SU-DHL-6 (cell line): ENCODE data around the gene CHST14.

Experiments
- H2AFZ ChIP-seq: fragments of 200-600 bp; sonication (generic); 2 replicates; pipeline ENCODE4 v1.6.1; 2014; ENCODE audit warnings: low read depth, mild to moderate bottlenecking, moderate library complexity, mixed read lengths, antibody characterized with exemption, low read length; ENCODE audit not compliant: severe bottlenecking
- H3F3A ChIP-seq: fragments of 200-600 bp; shearing (Covaris generic); 2 replicates; pipeline ENCODE4 v1.6.0; 2016; ENCODE audit warnings: antibody characterized with exemption, mild to moderate bottlenecking; ENCODE audit not compliant: insufficient read depth
- H3K27ac ChIP-seq: fragments of 200-600 bp; sonication (generic); 2 replicates; pipeline ENCODE4 v1.5.1; 2016; ENCODE audit warnings: low read depth, mild to moderate bottlenecking, low read length, moderate library complexity, mixed read lengths
- H3K27me3 ChIP-seq: fragments of 200-600 bp; sonication (generic), shearing (Covaris generic); 2 replicates; pipeline ENCODE4 v1.6.0; 2014; ENCODE audit warnings: mild to moderate bottlenecking, low read length
- H3K36me3 ChIP-seq: fragments of 200-600 bp; sonication (generic); 2 replicates; pipeline ENCODE4 v1.6.1; 2014; ENCODE audit warnings: mild to moderate bottlenecking, low read length, mixed read lengths
- H3K4me2 ChIP-seq: fragments of 300-600, 200-600 bp; shearing (Covaris generic), sonication (generic); 2 replicates; pipeline ENCODE4 v1.6.0; 2014; ENCODE audit warnings: low read length, low read depth, mild to moderate bottlenecking; ENCODE audit not compliant: poor library complexity, severe bottlenecking
- H3K4me3 ChIP-seq: fragments of 200-600 bp; sonication (generic); 2 replicates; pipeline ENCODE4 v1.5.1; 2014; ENCODE audit warnings: antibody characterized with exemption, low read length, mild to moderate bottlenecking, mixed read lengths; ENCODE audit not compliant: insufficient read depth, poor library complexity, severe bottlenecking
- H3K79me2 ChIP-seq: fragments of 200-600 bp; sonication (generic); 2 replicates; pipeline ENCODE4 v1.6.1; 2014; ENCODE audit warnings: mild to moderate bottlenecking, low read length, moderate library complexity; ENCODE audit not compliant: insufficient read depth
- H3K9ac ChIP-seq: fragments of 200-600 bp; sonication (generic); 2 replicates; pipeline ENCODE4 v1.7.0; 2014; ENCODE audit warnings: mild to moderate bottlenecking, low read length
- H3K9me2 ChIP-seq: fragments of 200-600 bp; sonication (generic); replicated peaks from 2 replicates; pipeline ENCODE4 v1.6.1; 2014; ENCODE audit warnings: low read length; ENCODE audit not compliant: insufficient read depth
- H3K9me3 ChIP-seq: fragments of 200-600 bp; sonication (generic); 2 replicates; pipeline ENCODE4 v1.6.1; 2014; ENCODE audit warnings: low read length, mixed read lengths; ENCODE audit not compliant: insufficient read depth
- H4K20me1 ChIP-seq: fragments of 200-600 bp; sonication (generic); 2 replicates; pipeline ENCODE4 v1.6.1; 2014; ENCODE audit warnings: low read depth, mild to moderate bottlenecking, antibody characterized with exemption, low read length, moderate library complexity, mixed read lengths
- EZH2phosphoT487 ChIP-seq: fragments of 200-600 bp; sonication (generic), shearing (Covaris generic); conservative IDR thresholded peaks from 2 replicates; pipeline ENCODE4 v1.6.1; 2018; ENCODE audit warnings: mild to moderate bottlenecking, antibody characterized with exemption, low read length, moderate library complexity, mixed read lengths
- TF ChIP-seq, protein P1 (sequence below): fragments of 200-600 bp; sonication (generic); IDR thresholded peaks from one replicate; pipeline ENCODE4 v1.5.1; 2017; ENCODE audit warnings: antibody characterized with exemption, mild to moderate bottlenecking, low read length, moderate library complexity; ENCODE audit not compliant: insufficient read depth, poor library complexity, severe bottlenecking

Gene CHST14

DNA sequence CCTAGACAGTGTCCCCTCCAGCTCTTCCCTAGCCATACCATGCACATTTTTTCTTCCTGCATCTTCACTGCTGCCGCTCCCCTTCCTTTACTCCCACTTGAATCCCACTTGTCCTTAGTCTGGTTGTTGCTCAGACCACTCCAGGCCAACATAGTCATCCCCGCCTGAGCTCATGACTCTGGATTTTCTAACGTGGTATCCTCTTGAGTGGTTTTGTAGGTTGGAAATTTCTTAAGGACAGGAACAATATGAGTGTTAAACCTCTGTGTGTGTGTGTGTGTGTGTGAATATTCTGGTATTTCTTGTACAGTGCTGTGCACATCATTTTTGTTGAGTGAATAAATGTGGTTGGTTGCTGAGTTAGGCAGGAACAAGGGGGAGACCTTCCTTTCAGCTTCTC is 26.9 kb upstream of the CHST14 start:
- H3K79me2 ChIP-seq, result peaks cover 63% of the 10 kb centered on the region
- no peak overlapping the region for H3K4me2 ChIP-seq
- no peaks in the 10 kb centered on the region for H3K36me3 ChIP-seq

GRCh38 chr15:40444736-40445135 is 26.0 kb upstream of the CHST14 start:
- Histone ChIP-seq H3K27me3 (no peaks in the 10 kb centered on the region), H3K36me3 (no peaks in the 10 kb centered on the region), H3K4me2 (no peak overlapping the region), H2AFZ (no peak overlapping the region), H4K20me1 (peaks cover 18% of the 10 kb centered on the region; the same call in 1 of the 2 replicates), H3F3A (no peaks in the 10 kb centered on the region), H3K27ac (no peak overlapping the region), H3K9me3 (no peaks in the 10 kb centered on the region), H3K4me3 (no peak overlapping the region), H3K9me2 (no peaks in the 10 kb centered on the region), H3K9ac (no peak overlapping the region), H3K79me2 (peaks cover 71% of the 10 kb centered on the region)
- TF ChIP-seq, protein P1, sequence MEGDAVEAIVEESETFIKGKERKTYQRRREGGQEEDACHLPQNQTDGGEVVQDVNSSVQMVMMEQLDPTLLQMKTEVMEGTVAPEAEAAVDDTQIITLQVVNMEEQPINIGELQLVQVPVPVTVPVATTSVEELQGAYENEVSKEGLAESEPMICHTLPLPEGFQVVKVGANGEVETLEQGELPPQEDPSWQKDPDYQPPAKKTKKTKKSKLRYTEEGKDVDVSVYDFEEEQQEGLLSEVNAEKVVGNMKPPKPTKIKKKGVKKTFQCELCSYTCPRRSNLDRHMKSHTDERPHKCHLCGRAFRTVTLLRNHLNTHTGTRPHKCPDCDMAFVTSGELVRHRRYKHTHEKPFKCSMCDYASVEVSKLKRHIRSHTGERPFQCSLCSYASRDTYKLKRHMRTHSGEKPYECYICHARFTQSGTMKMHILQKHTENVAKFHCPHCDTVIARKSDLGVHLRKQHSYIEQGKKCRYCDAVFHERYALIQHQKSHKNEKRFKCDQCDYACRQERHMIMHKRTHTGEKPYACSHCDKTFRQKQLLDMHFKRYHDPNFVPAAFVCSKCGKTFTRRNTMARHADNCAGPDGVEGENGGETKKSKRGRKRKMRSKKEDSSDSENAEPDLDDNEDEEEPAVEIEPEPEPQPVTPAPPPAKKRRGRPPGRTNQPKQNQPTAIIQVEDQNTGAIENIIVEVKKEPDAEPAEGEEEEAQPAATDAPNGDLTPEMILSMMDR, result no peak
- no peak for TF ChIP-seq EZH2phosphoT487

More for the DNA sequence above, 26.9 kb upstream of the CHST14 start:
- Histone ChIP-seq H3K27me3 (no peaks in the 10 kb centered on the region), H4K20me1 (peaks cover 18% of the 10 kb centered on the region; the same call in 1 of the 2 replicates), H3K9me2 (no peaks in the 10 kb centered on the region), H3K4me3 (no peak overlapping the region), H3K9me3 (no peaks in the 10 kb centered on the region), H2AFZ (no peak overlapping the region), H3K27ac (no peak overlapping the region), H3K9ac (no peak overlapping the region), H3F3A (no peaks in the 10 kb centered on the region)
- TF ChIP-seq, protein P1, result no peak
- no peak for TF ChIP-seq EZH2phosphoT487

- H3K36me3 ChIP-seq, result no peaks in the 10 kb centered on the region
- H3K9ac ChIP-seq, result no peak overlapping the region
- H3K27ac ChIP-seq, result no peak overlapping the region
Measured at GRCh38 chr15:40445421-40445922, 25.3 kb upstream of the CHST14 start.

More at GRCh38 chr15:40445421-40445922, 25.3 kb upstream of the CHST14 start:
- Histone ChIP-seq H3F3A (no peaks in the 10 kb centered on the region), H2AFZ (no peak overlapping the region), H3K9me3 (no peaks in the 10 kb centered on the region), H3K27me3 (no peaks in the 10 kb centered on the region), H4K20me1 (peaks cover 18% of the 10 kb centered on the region; the same call in 1 of the 2 replicates), H3K4me3 (no peak overlapping the region), H3K79me2 (peaks cover 79% of the 10 kb centered on the region), H3K9me2 (no peaks in the 10 kb centered on the region), H3K4me2 (no peak overlapping the region)
- no peak for TF ChIP-seq EZH2phosphoT487
- TF ChIP-seq, protein P1, result no peak
